Esophagus muscularis mucosa (tissue), 4 donors: ENCODE data around the gene LMO2. TPM values are rescaled to one million over a fixed set of nuclear protein-coding genes. Genes with fewer than 3 reads are reported as not detected.

Experiments
- DNase-seq: peaks from one replicate; pipeline ENCODE4 v3.0.0-alpha.2; 2017; ENCODE audit errors: extremely low spot score
- H3K27ac ChIP-seq, 4 donors: fragments of 200-600 bp; sonication (generic); replicated peaks in 1 of 4; 1 replicate in 3 of 4; 2 replicates in 1 of 4; pipeline ENCODE4 v1.5.1; 2016 to 2019; ENCODE audit warnings: mild to moderate bottlenecking in 1 of 4
- H3K27me3 ChIP-seq, 4 donors: fragments of 200-600 bp; sonication (generic); one replicate each; pipeline versions ENCODE4 v1.5.1 to v1.6.0; 2016 to 2019
- H3K36me3 ChIP-seq, 4 donors: fragments of 200-600 bp; sonication (generic); one replicate each; pipeline ENCODE4 v1.5.1; 2016 to 2019
- H3K4me1 ChIP-seq, 4 donors: fragments of 200-600 bp; sonication (generic); one replicate each; pipeline ENCODE4 v1.5.1; 2016 to 2019
- H3K4me3 ChIP-seq, 4 donors: fragments of 200-600 bp; sonication (generic); 1 replicate in 2 of 4; 2 replicates in 2 of 4; pipeline ENCODE4 v1.5.1; 2016 to 2019; ENCODE audit warnings: mild to moderate bottlenecking in 4 of 4, moderate library complexity in 1 of 4
- H3K9me3 ChIP-seq, 4 donors: fragments of 200-600 bp; sonication (generic); 1 replicate in 3 of 4; 2 replicates in 1 of 4; pipeline ENCODE4 v1.5.1; 2016 to 2019
- EP300 ChIP-seq: sonication (generic); formaldehyde crosslinking; IDR thresholded peaks from one replicate; pipeline ENCODE4 v1.6.1; 2017; ENCODE audit warnings: antibody characterized with exemption
- POLR2A ChIP-seq: fragments of 450-650 bp; IDR thresholded peaks from one replicate; pipeline ENCODE4 v1.6.1; 2017; ENCODE audit warnings: antibody characterized with exemption, moderate library complexity, mild to moderate bottlenecking, low read depth
- POLR2AphosphoS5 ChIP-seq, 2 donors: sonication (generic); formaldehyde crosslinking; IDR thresholded peaks; one replicate each; pipeline ENCODE4 v1.6.1; 2017; ENCODE audit warnings: antibody characterized with exemption in 2 of 2
- WGBS: methylation state at CpG from one replicate; pipeline ENCODE4 v1.1.5; 2018; 5-methylcytosine and 5-hydroxymethylcytosine counted together
- intact Hi-C: fragments of 100-400 bp; cut with DNase I; formaldehyde crosslinking; loops from one replicate; pipeline ENCODE4 v1.15.1; 2023
- total RNA-seq, 4 donors: library from RNA; depleted of rRNA; stranded (reverse); fragments of >200 nt; gene quantifications; one replicate each; pipeline versions ENCODE4 v1.1.0 to v1.2.1, GENCODE V29; 2016
- TF ChIP-seq, protein P1 (sequence below), 3 experiments: fragments of 200-600 bp in 2 of 3; fragments of 450-650 bp in 1 of 3; sonication (generic) in 2 of 3; IDR thresholded peaks; one replicate each; pipeline ENCODE4 v1.5.1; 2017 to 2019; ENCODE audit warnings: antibody characterized with exemption in 3 of 3, mild to moderate bottlenecking in 2 of 3, moderate library complexity in 1 of 3

The LMO2 gene
- total RNA-seq, 4 donors from 2014 or later: 13.3 to 20.2 (median 15.5) TPM

DNA sequence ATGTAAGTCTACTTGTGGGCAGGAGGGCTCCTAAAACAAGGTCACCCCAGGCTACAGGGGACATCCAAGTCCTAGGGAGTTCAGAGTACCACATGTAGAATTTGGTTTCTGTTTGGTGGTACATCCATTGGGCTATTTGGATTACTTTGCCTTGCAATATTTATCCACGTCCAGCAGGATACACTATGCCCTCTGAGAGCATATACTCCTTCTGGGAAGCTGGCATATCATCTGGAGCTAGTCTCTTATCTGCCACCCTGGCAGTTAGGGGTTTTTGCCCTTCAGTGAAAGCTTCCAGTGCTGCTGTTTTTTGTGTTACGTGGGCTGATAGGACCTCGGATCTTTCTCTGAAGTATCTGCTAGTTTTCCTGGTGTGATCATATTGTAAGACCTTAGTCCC lies 7.3 kb downstream of the LMO2 start:
- TF ChIP-seq POLR2A (no peak), POLR2AphosphoS5 (IDR thresholded peaks at IDR 0.05) (no peak), EP300 (no peak)
- TF ChIP-seq, protein P1, sequence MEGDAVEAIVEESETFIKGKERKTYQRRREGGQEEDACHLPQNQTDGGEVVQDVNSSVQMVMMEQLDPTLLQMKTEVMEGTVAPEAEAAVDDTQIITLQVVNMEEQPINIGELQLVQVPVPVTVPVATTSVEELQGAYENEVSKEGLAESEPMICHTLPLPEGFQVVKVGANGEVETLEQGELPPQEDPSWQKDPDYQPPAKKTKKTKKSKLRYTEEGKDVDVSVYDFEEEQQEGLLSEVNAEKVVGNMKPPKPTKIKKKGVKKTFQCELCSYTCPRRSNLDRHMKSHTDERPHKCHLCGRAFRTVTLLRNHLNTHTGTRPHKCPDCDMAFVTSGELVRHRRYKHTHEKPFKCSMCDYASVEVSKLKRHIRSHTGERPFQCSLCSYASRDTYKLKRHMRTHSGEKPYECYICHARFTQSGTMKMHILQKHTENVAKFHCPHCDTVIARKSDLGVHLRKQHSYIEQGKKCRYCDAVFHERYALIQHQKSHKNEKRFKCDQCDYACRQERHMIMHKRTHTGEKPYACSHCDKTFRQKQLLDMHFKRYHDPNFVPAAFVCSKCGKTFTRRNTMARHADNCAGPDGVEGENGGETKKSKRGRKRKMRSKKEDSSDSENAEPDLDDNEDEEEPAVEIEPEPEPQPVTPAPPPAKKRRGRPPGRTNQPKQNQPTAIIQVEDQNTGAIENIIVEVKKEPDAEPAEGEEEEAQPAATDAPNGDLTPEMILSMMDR (IDR thresholded peaks at IDR 0.05): no peak
- no peaks in the 10 kb centered on the region for H3K9me3 ChIP-seq
- H3K4me1 ChIP-seq: no peaks in the 10 kb centered on the region
- intact Hi-C loops: no loop called here
- DNase-seq: no peak
- no peaks in the 10 kb centered on the region for H3K36me3 ChIP-seq
- H3K4me3 ChIP-seq: no peak overlapping the region
- 94% methylated on average over 3 of the region's 3 CpGs for WGBS
- no peaks in the 10 kb centered on the region for H3K27me3 ChIP-seq
- no peak overlapping the region for H3K27ac ChIP-seq

DNA sequence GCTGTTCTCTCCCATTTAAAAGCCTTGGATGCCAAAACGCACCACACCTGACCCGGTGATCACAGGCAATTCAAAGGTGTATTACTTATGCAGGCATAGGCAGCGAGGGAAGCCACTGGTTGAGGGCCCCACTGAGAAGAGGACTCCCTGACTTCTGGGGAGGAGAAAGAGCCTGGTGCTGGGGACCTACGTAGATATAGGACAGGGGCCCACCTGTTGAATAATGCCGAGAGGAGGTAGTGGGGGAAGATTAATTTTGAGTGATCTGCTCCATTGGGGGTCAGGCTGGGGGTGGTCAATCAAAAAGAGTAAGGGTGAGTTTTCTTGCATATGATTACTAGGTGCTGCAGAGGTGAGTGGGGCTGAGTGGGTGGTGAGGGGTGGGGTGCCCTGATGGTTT lies 7.8 kb downstream of the LMO2 start:
- whole genome bisulfite sequencing: 83% methylated on average over 5 of the region's 5 CpGs

DNA sequence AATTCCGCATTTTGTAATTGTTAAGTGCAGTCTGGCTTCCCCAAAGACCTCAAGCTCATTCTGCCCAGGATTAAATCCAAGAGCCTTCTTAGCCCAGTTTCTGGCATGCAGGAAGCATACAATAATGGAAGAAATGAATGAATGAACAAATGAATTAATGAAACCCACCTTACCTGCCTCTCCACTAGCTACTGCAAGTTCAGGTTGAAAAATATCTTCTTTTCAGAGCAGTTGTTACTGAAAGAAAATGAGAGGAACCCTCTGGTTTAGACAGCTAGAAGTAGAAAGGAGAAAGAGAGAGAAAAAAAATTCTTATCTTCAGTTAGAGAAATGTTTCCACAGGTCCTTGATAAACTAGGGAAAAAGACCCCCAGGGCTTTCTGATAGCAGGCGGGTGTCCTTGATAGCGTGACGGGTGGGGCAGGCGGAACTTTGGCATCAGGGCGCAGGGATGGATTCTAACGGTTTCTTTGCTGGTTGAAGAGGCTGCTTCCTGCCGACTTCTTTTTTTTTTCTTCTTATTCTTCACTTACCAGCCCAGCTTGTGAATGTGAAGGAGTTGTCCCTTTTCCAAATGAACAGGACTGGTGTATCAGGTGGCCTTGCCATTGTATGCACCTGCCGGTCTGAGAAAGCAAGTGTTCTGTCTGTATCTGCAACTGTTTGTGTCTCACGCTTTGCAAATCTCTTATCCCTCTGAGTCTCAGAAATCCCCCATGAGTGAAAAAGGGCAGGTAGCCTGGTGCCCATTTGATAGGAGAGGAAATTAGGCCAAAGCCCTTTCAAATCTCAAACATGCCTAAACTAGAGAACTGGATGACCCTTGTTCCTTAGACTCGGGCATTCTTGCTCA lies 10.0 kb downstream of the LMO2 start:
- Histone ChIP-seq H3K9me3 (no peaks in the 10 kb centered on the region), H3K4me3 (no peak overlapping the region), H3K36me3 (no peaks in the 10 kb centered on the region), H3K4me1 (no peaks in the 10 kb centered on the region), H3K27ac (no peak overlapping the region), H3K27me3 (peaks cover 0 to 11% (median 0%) of the 10 kb centered on the region in 4 donors)
- DNase-seq: no peak
- intact Hi-C loops: no loop called here
- WGBS: 76% methylated on average over 11 of the region's 11 CpGs
- TF ChIP-seq POLR2A (no peak), POLR2AphosphoS5 (IDR thresholded peaks at IDR 0.05) (no peak), EP300 (no peak)
- TF ChIP-seq, protein P1 (IDR thresholded peaks at IDR 0.05): no peak

More for the DNA sequence above, 7.8 kb downstream of the LMO2 start:
- DNase-seq: no peak
- H3K27me3 ChIP-seq: no peaks in the 10 kb centered on the region
- no peak overlapping the region for H3K4me3 ChIP-seq
- TF ChIP-seq, protein P1 (IDR thresholded peaks at IDR 0.05): no peak
- TF ChIP-seq POLR2A: no peak
- TF ChIP-seq POLR2AphosphoS5 (IDR thresholded peaks at IDR 0.05): no peak
- no peak for TF ChIP-seq EP300
- intact Hi-C loops: no loop called here
- H3K9me3 ChIP-seq: no peaks in the 10 kb centered on the region
- no peaks in the 10 kb centered on the region for H3K36me3 ChIP-seq
- no peak overlapping the region for H3K27ac ChIP-seq
- no peaks in the 10 kb centered on the region for H3K4me1 ChIP-seq

DNA sequence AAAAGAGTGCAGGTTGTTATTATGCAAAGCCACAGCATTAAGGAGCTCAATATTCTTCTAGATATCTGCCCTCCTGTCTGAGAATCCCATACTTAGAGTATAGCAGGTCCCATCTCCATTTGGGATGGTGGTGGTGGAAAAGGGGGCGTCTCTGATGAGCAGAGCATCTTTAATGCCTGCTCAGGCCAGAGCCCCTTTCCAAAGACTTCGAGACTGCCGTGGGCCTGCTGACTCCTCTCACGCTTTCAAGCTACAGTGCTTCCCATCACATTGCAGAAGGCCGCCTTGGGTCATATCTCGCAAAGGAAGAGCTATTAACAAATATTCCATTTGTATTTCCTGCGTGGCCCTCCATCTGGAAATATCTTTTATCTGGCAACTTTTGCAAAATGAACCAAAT lies 10.9 kb downstream of the LMO2 start:
- H3K27ac ChIP-seq: no peak overlapping the region
- DNase-seq: no peak
- no peaks in the 10 kb centered on the region for H3K36me3 ChIP-seq
- no peak overlapping the region for H3K4me3 ChIP-seq
- intact Hi-C loops: no loop called here
- 85% methylated on average over 7 of the region's 7 CpGs for WGBS
- H3K4me1 ChIP-seq: no peaks in the 10 kb centered on the region
- TF ChIP-seq POLR2AphosphoS5 (IDR thresholded peaks at IDR 0.05) (no peak), EP300 (no peak), POLR2A (no peak)
- TF ChIP-seq, protein P1 (IDR thresholded peaks at IDR 0.05): no peak
- peaks cover 0 to 18% (median 0%) of the 10 kb centered on the region in 4 donors for H3K27me3 ChIP-seq
- H3K9me3 ChIP-seq: no peaks in the 10 kb centered on the region
